Measurements from ENCODE around the gene CCNJL.

Gene CCNJL

DNA sequence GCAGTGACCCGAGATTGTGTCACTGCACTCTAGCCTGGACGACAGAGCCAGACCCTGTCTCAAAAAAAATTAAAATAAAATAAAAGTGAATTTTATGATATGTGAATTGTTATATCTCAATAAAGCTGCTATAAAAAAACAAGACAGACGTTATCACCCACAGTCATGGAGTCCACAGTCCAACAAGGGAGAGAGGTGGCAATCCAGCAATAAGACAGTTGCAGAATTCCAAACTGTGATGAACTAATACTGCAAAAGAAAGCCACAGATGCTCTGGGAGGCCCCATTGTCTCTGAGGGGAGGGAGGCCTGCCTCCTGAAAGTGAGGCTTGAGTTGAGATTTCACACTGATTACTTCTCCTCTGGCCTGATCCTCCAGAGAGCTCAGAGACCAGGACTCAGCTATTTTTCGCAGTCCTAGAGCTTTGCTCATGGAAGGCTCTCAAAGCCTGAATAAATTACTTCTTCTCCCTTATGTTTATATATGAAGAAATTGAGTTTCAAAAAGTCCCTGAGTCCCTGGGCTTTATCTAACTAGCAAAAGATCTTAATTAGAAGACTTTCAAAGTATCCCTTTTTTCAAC, 28.0 kb downstream of the CCNJL start:
- H3K27ac ChIP-seq = no peak overlapping the region
- TF ChIP-seq, protein P1, sequence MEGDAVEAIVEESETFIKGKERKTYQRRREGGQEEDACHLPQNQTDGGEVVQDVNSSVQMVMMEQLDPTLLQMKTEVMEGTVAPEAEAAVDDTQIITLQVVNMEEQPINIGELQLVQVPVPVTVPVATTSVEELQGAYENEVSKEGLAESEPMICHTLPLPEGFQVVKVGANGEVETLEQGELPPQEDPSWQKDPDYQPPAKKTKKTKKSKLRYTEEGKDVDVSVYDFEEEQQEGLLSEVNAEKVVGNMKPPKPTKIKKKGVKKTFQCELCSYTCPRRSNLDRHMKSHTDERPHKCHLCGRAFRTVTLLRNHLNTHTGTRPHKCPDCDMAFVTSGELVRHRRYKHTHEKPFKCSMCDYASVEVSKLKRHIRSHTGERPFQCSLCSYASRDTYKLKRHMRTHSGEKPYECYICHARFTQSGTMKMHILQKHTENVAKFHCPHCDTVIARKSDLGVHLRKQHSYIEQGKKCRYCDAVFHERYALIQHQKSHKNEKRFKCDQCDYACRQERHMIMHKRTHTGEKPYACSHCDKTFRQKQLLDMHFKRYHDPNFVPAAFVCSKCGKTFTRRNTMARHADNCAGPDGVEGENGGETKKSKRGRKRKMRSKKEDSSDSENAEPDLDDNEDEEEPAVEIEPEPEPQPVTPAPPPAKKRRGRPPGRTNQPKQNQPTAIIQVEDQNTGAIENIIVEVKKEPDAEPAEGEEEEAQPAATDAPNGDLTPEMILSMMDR (IDR thresholded peaks at IDR 0.05) = no peak
- TF ChIP-seq ZFX (IDR thresholded peaks at IDR 0.05; ENCODE audit: borderline replicate concordance) = no peak

DNA sequence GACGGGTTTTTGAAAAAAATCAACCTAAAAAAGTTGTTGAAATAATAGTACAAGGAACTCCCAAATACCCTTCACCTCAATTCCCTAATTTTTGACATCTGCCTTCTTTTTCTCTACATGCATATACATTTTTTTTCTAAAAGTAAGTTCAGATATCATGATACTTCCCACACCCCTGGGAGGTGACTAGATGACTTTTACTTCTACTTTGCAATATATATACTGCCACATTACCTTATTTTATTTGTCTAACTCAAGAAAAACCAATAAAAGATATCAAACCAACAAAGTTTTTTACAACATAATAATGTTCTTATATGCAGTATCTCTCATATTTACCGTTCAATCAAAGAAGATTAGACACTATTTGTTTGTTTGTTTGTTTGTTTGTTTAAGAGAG, 31.1 kb downstream of the CCNJL start:
- TF ChIP-seq, protein P1 (IDR thresholded peaks at IDR 0.05) = no peak
- TF ChIP-seq ZFX (IDR thresholded peaks at IDR 0.05; ENCODE audit: borderline replicate concordance) = no peak

DNA sequence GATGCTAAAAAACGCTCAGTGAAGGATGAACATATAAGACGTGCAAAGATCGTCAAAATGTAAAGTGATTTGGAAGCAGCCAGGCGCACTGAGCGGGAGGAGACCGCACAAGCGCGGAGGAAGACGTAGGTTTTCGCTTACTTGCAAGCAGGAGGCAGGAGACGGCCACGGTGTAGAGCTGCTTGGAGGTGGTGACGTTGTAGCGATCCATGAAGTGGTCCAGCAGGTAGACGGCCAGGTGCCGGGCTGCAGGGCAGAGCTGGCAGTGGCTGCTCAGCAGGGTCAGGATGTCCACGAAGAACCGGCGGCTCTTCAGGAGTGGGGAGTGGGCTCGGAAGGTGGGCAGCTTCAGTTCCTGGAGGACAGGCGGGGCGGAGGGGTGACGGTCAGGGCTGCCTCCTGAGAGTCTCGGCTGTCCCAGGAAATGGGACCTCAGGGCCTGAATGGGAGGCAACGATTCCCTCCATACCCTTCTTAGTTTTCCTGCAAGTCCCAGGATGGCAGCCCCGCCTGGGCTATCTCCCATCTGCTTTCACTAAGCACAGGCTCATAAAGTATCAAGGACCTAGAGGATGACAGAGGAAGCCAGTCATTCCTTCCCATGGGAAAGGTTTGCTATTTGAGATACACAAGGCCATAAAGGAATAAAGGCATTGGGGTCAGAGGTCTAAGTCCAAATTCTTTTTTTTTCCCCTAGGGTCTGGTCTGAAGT, 31.8 kb downstream of the CCNJL start:
- TF ChIP-seq, protein P1 (IDR thresholded peaks at IDR 0.05) = no peak
- no peak for TF ChIP-seq ZFX (IDR thresholded peaks at IDR 0.05; ENCODE audit: borderline replicate concordance)
- no peak overlapping the region for H3K27ac ChIP-seq

More for the DNA sequence above, 31.1 kb downstream of the CCNJL start:
- H3K27ac ChIP-seq = no peak overlapping the region

DNA sequence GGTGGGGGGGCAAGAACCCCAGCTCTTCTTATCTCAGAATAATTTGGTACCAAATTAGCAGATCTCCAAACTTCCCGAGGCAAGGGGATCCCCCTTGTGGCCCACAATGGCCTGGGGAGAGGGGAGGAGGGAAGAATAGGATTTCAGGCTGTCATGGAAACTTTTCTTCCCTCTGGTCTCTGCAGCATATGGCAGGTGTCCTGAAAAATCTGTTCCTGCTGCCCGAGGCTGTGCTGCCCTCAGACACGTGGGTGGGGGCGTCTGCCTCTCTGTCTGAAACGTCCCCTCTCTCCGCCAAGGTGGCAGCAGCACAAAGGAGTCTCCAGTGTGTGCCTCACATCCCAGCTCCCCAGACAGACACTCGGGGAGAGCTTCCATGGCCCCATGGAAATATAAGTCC, 34.0 kb downstream of the CCNJL start:
- TF ChIP-seq ZFX (IDR thresholded peaks at IDR 0.05; ENCODE audit: borderline replicate concordance) = no peak
- TF ChIP-seq, protein P1 (IDR thresholded peaks at IDR 0.05) = no peak
- no peak overlapping the region for H3K27ac ChIP-seq

DNA sequence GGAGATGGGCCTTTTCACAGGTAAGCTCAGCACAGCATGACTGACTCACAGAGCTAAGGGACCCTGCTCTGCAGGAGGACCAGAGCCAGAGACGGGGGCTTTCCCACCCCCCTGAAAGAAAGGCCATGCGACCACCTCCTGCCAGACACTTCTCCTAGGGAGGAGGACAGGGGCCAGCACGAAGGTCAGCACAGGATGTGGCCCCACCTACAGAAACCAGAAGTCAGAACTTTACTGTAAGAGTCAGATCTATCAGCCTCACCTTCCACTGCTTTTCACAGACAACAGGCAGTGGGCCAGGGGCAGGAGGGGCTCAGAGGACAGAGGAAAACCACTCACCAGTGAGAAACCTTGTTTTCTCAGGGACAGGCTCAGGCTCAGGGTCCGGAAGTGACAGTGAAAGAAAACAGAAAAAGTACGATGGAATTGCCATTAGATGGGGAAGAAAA, 37.9 kb downstream of the CCNJL start:
- H3K27ac ChIP-seq = no peak overlapping the region
- TF ChIP-seq ZFX (IDR thresholded peaks at IDR 0.05; ENCODE audit: borderline replicate concordance) = no peak
- TF ChIP-seq, protein P1 (IDR thresholded peaks at IDR 0.05) = no peak

DNA sequence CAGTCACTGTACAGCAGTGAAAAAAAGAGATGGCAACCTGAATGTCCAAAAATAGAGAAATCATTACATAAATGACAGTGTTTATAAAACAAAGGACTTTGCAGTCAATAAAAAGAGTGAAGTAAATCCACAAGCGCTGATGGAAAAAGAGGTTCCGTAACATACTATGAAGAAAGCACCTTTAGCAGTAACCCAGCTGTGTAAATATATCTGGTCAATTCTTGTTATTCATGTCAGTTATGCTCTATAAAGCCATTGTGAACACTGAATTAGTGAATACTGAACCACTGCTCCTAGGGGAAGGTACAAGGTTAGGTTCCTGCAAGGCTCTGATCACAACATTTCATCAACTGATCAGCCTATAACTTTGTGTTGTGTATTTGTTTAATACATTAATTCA, 39.5 kb downstream of the CCNJL start:
- TF ChIP-seq, protein P1 (IDR thresholded peaks at IDR 0.05) = no peak
- TF ChIP-seq ZFX (IDR thresholded peaks at IDR 0.05; ENCODE audit: borderline replicate concordance) = no peak
- H3K27ac ChIP-seq = no peak overlapping the region

DNA sequence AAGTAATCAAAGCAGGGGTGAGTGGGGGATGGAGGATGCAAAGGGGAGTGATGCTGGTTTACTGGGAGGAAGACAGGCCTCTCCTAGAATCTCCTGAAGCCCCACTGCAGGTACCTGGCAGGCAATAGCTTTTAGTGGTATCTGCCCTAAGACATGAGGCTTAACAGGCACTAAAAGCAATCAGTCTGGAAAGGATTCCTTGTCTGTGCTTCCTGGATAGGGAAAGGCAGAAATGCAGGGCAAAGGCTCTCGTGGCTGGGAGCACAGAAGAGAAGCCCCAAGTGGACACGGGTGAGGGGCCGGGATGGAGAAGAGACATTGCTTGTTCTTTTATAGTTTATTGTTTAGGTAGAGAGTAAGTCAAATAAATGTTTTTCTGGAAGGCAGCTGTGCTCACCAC, 40.1 kb downstream of the CCNJL start:
- TF ChIP-seq, protein P1 (IDR thresholded peaks at IDR 0.05) = no peak
- H3K27ac ChIP-seq = no peak overlapping the region

All from 22Rv1 (cell line).